GM11168 (cell line): Measurements from ENCODE around the gene GOLGA6L9.
"Not testable (repeated sequence)": the region's sequence is repeated elsewhere in the genome, so short reads cannot be mapped to it uniquely, and the experiment has no call there.

Source experiments
- in situ Hi-C: fragments of 300-500 bp; cut with MboI; formaldehyde crosslinking; loops from one replicate; pipeline ENCODE4 v1.12.0; 2022; ENCODE audit warnings: low sequenced_read_pairs; ENCODE audit not compliant: unreplicated experiment

The GOLGA6L9 gene

DNA sequence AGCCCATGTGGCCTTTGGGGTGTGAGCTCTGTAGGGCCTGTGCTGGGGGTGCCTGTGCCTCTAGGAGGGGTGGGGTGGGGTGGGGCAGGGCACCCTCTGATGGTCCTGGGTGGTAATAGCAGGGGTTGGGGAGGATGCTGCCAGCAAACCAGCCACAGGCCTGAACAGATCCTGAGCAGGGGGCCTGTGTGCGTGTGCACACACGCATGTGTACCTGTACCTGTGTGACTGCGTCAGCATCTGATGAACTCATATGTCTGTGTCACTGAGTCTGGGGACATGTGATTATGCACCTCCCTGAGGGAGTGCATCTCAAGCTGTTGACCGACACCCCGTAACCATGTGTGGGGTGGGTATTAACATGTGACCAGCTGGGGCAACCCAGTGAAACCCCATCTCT is 36.0 kb downstream of the GOLGA6L9 start:
- in situ Hi-C loops: not testable (repeated sequence)

DNA sequence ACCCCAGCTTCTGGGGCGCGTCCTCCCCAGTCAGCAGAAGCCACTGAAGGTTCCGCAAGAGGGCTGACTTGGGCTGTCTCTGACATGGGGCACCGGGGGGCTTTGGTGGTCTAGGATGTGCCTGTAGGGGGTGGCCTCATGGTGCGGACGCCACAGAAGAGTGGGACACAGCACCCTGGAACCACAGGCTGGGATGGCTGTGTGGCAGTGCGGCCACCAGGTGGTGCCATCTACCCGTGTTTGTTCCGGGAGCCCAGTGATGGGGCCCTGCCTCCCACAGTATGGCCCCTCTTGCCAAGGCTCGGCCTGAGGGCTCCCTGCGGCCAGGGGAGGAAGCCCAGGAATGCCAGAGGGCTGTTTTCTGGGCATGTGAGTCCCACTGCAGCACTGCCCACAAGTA is 38.6 kb downstream of the GOLGA6L9 start:
- in situ Hi-C loops: not testable (repeated sequence)

DNA sequence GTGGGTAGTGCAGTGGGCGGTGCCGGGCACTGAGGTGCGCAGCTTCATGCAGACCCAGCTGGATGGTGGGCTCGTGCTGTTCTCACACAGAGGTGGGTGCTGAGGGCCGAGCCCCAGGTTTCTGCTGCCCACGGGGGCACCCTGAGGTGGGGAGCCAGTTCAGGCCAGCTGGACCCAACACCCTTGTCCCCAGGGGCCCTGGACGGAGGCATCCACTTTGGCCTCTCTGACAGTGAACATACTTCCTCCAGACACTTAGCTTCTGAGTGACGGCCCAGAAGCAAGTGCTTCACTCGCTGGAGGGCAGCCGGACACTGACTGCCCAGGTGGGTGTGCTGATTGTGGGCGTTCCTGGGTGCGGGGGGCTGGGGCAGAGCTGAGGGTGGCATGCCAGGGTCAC is 39.8 kb downstream of the GOLGA6L9 start:
- in situ Hi-C loops: not testable (repeated sequence)

DNA sequence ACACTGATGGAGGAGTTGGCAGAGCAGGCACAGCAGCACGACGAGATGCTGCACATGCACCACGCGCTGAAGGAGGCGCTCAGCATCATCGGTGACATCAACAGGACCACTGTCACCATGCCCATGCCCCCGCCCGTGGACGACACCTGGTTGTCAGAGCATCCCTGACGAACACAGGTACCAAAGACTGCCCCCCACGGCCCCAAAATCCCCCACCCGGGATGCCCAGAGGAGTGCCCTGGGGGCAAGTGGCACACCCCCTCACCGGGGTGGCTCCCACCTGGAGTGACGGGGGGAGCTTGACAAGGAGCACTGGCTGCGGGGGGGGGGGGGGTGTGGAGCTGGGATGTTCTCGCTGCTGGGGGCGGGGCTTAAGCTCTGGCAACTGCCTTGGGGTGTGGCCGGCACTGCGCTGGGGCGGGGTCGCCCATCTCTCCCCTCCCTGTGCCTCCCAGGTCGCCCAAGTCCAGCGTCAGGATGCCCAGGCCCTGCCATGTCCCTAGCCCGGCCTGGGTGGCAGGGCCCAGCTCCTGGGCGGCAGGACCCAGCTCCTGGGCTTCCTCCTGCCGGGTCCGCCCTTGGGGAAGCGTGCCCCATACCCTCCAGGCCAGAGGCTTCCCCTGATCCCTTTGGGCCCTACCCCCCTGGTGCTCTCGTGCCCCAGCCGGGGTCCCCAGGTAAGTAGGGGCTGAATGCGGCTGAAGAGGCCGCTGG is 42.8 kb downstream of the GOLGA6L9 start:
- in situ Hi-C loops: not testable (repeated sequence)

DNA sequence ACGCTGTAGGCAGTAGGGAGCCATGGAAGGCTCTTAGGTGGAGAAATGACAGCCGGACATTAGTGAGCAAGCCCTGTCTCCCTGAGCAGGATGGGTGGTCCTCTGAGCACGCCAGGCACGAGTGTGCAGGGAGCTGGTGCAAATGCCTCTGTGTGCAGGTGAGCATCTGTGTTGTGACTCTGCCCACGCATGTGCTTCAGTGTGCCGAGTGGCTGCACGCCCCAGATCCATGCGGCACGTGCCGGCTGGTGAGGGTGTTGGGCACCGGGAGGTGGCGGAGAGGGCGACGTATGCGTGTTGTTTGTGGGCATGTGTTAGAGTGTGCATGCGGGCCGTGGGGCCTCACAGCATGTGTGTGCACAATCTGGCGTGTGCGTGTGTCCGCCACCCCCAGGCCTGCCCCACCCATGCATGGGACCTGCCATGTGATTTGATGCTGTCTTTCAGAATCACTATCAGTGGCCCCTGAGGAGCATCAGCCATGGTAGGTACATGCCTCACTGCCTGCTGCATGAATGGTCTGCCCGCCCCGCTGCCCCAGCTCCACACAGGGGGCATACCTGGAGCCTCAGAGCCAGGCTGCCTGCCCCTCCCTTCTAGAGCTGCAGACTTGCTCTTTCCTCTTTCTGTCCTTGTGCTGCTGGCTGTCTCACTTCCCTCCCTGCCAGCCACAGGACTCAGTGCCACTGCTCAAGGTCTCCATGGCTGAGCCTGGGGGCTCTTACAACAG is 45.1 kb downstream of the GOLGA6L9 start:
- in situ Hi-C loops: loop anchor here (25.0 kb wide), 1 partner anchor 1738 kb away; no protein-coding TSS in a partner anchor

DNA sequence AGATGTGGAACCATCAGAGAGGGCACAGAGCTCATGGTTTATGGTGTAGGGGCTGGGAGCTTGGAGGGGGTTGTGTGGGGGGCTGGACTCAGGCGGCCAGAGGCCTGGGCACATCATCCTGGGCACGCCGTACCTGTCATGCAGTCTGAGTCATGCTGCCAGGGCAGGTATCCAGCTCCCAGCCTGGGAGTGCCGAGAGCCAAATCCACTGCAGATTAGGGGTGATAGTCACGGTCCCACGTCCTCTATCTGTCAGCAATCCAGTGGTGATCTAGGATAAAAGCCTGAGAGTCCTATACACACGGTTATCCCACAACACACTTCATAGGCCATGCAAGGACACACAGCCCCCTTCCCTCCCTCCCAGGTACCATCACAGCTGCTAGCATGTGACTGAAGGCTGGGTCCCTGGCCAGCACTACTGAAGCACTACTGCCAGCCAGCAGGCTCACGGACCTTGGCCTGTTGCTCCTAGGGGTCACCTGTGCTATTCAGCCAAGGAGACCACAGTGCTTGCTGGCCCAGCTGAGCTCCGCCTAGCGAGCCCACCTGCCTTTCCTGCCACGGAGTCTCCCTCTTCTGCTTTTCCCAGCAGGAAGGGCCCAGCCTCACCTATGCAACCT is 45.8 kb downstream of the GOLGA6L9 start:
- in situ Hi-C loops: loop anchor here (25.0 kb wide), 1 partner anchor 1737 kb away; no protein-coding TSS in a partner anchor

DNA sequence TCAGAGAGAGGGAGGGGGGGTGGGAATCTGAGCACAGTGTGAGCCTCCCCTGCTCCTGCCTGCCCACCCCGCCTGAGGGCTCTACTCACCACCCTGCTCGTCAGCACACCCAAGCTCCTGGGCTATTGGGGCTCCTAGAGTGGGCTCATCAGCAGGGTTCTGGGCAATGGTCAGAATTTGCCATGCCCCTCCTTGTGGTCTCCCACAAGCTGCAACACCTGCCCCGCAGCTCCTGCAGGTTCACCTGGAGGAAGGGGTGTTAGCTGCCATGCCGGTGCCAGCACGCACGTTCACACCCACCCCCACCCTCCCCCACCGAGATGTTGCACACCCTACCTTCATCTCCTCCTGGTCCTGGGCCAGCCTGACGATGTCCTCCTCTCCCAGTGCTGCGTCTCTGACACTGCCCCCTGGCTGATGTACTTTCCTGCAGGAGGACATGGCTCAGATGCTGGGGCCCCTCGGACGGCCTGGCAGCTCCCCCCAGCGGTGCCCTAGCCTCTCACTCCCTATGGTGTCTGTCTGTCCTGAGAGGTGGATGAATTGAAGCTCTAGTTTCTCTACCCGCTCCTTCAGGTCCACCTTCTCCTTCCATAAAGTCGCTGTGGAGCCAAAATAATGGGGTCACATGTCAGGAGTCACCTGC is 47.2 kb downstream of the GOLGA6L9 start:
- in situ Hi-C loops: loop anchor here (25.0 kb wide), 1 partner anchor 1735 kb away; no protein-coding TSS in a partner anchor

DNA sequence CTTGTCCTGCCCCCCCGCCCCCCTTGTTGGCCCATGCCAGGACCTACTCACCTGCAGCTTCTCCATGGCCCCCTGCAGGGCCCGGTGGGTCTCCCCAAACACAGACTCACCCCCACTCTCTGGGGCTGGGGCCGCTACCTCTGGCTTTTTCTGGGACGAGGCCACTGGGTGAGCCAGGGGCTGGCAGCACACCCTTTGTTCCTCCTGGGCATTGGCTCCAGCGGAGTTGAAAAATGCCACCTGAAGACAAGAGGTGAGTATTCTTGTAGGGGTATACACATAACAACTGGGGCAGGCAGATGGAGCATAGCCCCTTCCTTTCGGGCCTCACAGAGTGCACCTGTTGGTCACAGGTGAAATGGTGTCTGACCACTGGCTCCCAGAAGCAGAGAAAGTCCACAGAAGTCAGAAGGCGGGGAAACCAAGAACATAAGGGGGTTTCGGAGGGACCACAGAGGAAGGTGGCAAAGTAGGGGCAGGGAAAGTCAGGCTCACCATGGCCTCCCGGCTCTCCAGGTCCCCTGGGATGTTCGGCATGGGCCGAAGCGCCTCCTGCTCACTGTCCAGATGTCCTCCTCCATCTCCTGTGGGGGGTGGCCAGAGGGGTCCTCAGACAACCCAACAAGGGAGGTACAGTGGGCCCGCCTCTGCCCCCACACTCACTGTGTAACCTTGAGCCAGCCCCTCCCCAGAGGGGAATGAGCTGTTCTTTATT is 47.9 kb downstream of the GOLGA6L9 start:
- in situ Hi-C loops: loop anchor here (25.0 kb wide), 1 partner anchor 1735 kb away; no protein-coding TSS in a partner anchor
